ENCODE results near the gene MYO1F.

Gene MYO1F

GRCh38 chr19:8513036-8513686 lies 64.1 kb downstream of the MYO1F start:
- Histone ChIP-seq H2AFZ (ENCODE audit: low read depth) (peak overlapping the region; percentile 77), H3K36me3 (ENCODE audit: insufficient read depth) (no peaks in the 10 kb centered on the region), H3K4me2 (peak overlapping the region; percentile 82), H3K4me3 (IDR thresholded peaks at IDR 0.05; ENCODE audit: insufficient read depth, low read depth, low read length) (no peak overlapping the region), H3K27me3 (ENCODE audit: insufficient read depth, low read depth) (peaks cover 4% of the 10 kb centered on the region; the same call in 1 of the 2 replicates), H4K20me1 (ENCODE audit: insufficient read depth) (no peaks in the 10 kb centered on the region), H3K27ac (peak overlapping the region; percentile 87), H3K4me1 (ENCODE audit: low read depth, poor library complexity, severe bottlenecking) (no peaks in the 10 kb centered on the region), H3K79me2 (ENCODE audit: insufficient read depth, low read depth) (no peaks in the 10 kb centered on the region), H3K9ac (peak overlapping the region; percentile 84)
- TF ChIP-seq CTCF (conservative IDR thresholded peaks at IDR 0.05; ENCODE audit: low read depth, low read length) = no peak

DNA sequence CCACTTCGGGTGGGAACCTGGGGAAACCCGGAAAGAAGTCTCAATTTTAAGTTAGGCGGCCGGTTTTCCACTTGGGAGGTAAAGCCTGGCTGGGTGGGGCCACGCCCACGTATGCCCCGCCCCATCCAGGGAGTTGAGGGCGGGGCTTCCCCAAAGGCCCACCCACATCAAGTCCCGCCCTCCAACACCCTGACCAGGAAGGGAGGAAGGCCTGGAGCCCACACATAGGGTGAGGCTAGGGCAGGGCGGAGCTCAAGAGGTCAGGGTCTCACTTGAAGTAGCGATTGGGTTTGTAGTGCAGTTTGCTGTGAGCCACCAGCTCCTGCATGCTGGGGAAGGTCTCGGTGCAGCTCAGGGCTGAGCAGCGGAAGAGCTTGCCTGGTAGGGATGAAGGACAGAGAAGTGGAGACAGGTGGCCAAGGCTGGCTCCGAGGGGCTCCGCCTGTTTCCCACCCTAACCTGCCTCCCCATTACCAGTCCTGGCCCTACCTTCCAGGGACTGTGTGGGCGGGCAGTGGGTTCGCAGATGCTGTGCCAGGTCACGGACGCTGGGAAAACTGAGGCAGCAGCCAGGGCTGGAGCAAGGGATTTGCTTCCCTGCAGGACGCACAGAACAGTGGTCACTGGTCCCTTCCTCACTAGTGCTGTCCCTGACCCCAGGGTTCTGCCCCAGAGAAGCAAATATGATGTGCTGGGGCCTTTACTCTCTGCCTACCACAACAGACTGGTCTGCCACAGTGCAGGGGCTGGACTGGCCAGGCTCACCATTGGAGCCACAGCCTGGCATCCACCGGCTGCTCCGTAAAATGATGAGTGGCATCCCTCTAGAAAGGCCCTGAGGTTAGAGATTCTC lies 64.9 kb downstream of the MYO1F start:
- H3K36me3 ChIP-seq (ENCODE audit: insufficient read depth) = no peaks in the 10 kb centered on the region
- no peak overlapping the region for H2AFZ ChIP-seq (ENCODE audit: low read depth)
- H3K9ac ChIP-seq = no peak overlapping the region
- H3K27me3 ChIP-seq (ENCODE audit: insufficient read depth, low read depth) = no peaks in the 10 kb centered on the region; the same call in 1 of the 2 replicates
- H3K4me2 ChIP-seq = no peak overlapping the region
- no peaks in the 10 kb centered on the region for H3K79me2 ChIP-seq (ENCODE audit: insufficient read depth, low read depth)
- TF ChIP-seq CTCF (conservative IDR thresholded peaks at IDR 0.05; ENCODE audit: low read depth, low read length) = no peak
- no peak overlapping the region for H3K4me3 ChIP-seq (IDR thresholded peaks at IDR 0.05; ENCODE audit: insufficient read depth, low read depth, low read length)
- no peaks in the 10 kb centered on the region for H4K20me1 ChIP-seq (ENCODE audit: insufficient read depth)
- H3K4me1 ChIP-seq (ENCODE audit: low read depth, poor library complexity, severe bottlenecking) = no peaks in the 10 kb centered on the region
- H3K27ac ChIP-seq = no peak overlapping the region

GRCh38 chr19:8511573-8512101 lies 65.6 kb downstream of the MYO1F start:
- no peaks in the 10 kb centered on the region for H4K20me1 ChIP-seq (ENCODE audit: insufficient read depth)
- H3K27me3 ChIP-seq (ENCODE audit: insufficient read depth, low read depth) = no peaks in the 10 kb centered on the region; the same call in 1 of the 2 replicates
- H3K4me2 ChIP-seq = no peak overlapping the region
- H3K4me3 ChIP-seq (IDR thresholded peaks at IDR 0.05; ENCODE audit: insufficient read depth, low read depth, low read length) = no peak overlapping the region
- no peaks in the 10 kb centered on the region for H3K4me1 ChIP-seq (ENCODE audit: low read depth, poor library complexity, severe bottlenecking)
- no peak overlapping the region for H2AFZ ChIP-seq (ENCODE audit: low read depth)
- no peaks in the 10 kb centered on the region for H3K36me3 ChIP-seq (ENCODE audit: insufficient read depth)
- no peak overlapping the region for H3K9ac ChIP-seq
- TF ChIP-seq CTCF (conservative IDR thresholded peaks at IDR 0.05; ENCODE audit: low read depth, low read length) = no peak
- H3K79me2 ChIP-seq (ENCODE audit: insufficient read depth, low read depth) = no peaks in the 10 kb centered on the region
- H3K27ac ChIP-seq = no peak overlapping the region

DNA sequence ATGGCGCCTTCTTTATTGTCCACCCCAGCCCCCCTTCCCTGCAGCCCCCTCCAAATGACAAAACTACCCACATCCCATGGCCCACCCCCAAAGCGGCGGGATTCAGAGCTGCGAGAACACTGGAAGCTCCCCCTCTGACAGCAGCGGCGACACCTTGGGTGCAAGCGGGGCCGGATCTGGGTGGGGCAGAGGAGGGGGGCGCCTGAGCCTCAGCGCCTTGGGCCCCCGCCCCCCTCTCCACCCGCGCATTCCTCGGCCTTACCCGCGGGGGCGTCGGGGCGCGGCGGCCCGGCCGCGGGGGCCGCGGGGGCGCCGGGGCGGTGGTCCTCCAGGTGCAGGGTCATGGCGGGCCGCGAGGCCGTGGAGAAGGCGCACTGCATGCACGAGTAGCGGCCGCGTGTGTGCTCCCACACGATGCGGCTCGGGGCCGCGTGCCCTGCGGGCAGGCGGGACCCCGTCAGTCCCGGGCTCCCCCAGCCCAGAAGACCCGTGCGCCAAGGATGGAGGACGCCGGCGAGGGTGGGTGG lies 66.6 kb downstream of the MYO1F start:
- H2AFZ ChIP-seq (ENCODE audit: low read depth) = no peak overlapping the region
- H3K36me3 ChIP-seq (ENCODE audit: insufficient read depth) = no peaks in the 10 kb centered on the region
- no peaks in the 10 kb centered on the region for H3K79me2 ChIP-seq (ENCODE audit: insufficient read depth, low read depth)
- no peaks in the 10 kb centered on the region for H4K20me1 ChIP-seq (ENCODE audit: insufficient read depth)
- no peaks in the 10 kb centered on the region for H3K4me1 ChIP-seq (ENCODE audit: low read depth, poor library complexity, severe bottlenecking)
- no peak overlapping the region for H3K9ac ChIP-seq
- H3K27ac ChIP-seq = no peak overlapping the region
- no peak overlapping the region for H3K4me3 ChIP-seq (IDR thresholded peaks at IDR 0.05; ENCODE audit: insufficient read depth, low read depth, low read length)
- no peak for TF ChIP-seq CTCF (conservative IDR thresholded peaks at IDR 0.05; ENCODE audit: low read depth, low read length)
- H3K4me2 ChIP-seq = no peak overlapping the region
- no peaks in the 10 kb centered on the region for H3K27me3 ChIP-seq (ENCODE audit: insufficient read depth, low read depth)
